NCI-H1092 treated with DMSO at 0.1 percent for 48 hours (cell line): ENCODE data around the gene SEMA3F.

Experiments
- DNase-seq: peaks from one replicate; lab custom pipeline; 2025; lab: John Stamatoyannopoulos, UW

Gene SEMA3F

DNA sequence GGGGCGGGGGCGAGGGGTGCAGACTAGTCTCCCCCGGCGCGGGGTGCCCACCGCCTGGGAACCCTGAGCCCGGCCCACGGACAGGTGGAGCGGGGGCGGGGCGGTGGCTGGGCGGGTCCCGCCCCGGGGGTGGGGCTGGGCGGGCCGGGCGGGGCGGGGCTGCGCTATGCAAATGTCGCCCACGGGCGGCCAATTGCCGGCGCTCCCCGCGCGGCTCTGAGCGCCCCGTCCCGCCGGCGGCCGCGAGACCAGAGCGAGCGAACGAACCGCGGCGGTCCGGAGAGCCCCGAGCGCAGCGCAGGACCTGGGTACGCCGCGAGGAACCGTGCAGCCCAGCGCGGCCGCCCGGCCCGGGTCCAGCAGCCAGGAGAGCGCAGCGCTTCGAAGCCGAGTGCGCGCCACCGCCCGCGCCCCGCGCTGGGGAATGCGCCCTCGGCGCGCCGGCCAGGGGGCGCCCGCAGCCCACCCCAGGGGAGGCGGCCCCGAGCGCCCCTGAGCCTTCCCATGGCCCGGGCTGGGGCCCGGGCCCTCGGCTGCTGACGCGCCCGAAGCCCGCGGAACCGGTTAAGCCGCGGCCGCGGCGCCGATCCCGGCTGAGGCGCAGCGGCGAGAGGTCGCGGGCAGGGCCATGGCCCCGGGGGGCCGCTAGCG is at the start of gene SEMA3F:
TSS of gene SEMA3F (plus strand) at position 485 of the 651 bp plus-strand sequence. CDS start 4,299 bp downstream, outside the sequence.
- DNase-seq, result no peak

DNA sequence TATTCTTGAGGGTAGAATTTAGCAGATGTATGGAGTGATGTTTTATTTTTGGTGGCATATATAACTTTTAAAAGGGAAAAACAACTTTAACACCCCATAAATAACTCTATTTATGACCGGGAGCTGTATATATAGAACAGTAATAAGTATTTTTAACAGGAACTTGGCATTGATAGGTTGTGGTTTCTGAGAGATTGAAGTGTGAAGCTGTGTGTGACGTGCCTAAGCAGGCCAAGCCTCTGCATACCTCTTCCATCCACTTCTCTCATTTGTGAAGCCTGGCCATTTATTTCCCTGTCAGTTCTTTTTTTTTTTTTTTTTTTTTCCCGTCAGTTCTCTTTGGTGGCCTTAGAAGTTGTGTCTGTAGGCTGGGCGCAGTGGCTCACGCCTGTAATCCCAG is 43.4 kb upstream of the SEMA3F start:
- DNase-seq, result no peak

DNA sequence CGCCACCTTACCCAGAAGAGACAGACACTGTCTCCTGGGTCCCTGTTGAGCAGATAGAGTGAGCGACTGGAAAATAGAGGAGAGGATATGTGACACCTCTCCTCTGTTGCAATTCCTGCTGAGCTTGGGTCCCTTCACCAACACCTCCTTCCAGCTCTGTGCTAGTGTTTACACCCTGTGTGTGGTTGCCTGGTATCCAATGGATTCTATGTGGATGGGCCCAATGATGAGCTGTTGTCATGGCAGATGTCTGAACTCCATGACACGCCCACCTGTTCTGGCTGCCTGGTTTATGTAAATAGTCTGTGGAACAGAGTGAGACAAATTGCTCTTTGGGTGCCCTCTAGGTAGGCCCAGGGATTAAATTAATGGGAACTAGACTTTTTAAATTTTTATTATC is 42.7 kb upstream of the SEMA3F start:
- DNase-seq, result no peak

DNA sequence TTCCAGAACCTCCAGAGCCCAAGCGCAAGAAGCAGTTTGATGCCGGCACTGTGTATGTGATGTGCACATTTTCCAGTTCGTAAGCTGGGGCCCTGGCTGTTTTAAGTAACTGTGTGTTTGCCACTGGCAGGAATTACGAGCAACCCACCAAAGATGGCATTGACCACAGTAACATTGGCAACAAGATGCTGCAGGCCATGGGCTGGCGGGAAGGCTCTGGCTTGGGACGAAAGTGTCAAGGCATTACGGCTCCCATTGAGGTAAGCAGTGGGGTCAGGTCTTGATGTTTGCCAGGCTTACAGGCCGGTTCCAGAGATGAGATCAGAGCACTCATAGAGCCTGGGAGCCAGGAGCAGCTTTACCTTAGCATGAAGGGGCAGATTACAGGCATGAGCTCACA is 38.0 kb upstream of the SEMA3F start:
- DNase-seq, result no peak

DNA sequence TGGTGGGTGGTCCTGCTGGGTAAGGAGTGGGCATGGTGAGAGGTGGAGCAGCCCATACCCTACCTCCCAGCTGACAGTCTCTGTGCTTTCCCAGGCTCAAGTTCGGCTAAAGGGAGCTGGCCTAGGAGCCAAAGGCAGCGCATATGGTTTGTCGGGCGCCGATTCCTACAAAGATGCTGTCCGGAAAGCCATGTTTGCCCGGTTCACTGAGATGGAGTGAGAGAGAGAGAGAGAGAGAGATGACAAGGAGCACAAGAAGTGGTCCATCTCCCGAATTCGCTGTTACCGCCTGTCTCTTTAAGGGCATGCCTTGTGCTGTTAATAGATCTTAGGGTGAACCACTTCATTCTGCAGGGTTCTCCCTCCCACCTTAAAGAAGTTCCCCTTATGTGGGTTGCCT is 36.9 kb upstream of the SEMA3F start:
- no peak for DNase-seq

DNA sequence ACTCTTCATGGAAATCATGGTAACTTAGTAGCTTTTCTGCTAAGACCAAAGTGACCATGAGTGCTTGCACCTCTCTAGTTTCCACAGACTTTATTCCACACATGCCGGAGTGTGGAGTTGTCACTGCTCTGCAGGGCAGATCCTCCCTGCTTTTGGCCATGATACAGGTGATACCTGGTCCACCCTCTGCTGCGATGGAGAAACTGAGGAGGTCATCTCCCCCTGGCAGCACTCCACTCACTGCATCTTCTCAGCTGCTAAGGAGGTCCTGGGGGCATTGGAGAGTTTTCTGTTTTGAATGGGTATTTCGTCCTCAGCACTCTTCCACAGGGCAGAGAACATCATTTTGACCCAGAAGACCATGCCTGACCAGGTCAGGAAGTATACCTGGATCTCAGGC is 35.3 kb upstream of the SEMA3F start:
- no peak for DNase-seq

DNA sequence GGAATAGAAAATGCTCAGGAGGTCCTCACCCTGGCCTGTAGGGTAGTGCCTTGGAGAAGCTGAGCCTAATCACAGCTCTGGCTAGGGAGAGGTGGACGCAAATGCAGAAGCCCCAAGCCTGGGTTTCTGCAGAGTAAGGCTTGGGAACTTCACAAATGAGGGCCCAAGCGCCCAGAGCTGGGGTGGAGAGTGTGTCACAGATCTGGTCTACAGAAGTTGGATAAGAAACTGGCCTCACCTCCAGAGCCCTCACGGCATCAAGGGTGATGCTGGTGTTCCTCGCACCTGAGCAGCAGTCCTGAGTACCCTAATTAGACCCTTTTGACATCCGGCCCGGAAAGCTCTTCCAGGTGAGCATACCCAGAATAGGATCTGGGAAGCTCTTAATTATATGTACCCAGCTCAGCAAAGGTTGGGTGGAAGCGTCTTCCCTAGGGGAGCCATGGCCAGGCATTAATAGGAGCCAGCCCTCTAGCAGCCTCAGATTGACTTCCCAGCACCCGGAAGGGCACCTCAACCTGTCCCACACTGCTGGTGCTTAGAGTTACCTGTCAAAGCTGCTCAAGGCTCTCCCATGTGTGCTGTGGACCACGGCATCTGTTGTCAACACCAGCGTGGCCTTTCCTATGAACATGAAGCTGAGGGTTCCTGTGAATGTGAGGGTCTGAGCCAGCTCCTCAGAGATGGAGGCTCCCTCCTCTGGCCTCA is 34.6 kb upstream of the SEMA3F start:
- DNase-seq, result no peak

DNA sequence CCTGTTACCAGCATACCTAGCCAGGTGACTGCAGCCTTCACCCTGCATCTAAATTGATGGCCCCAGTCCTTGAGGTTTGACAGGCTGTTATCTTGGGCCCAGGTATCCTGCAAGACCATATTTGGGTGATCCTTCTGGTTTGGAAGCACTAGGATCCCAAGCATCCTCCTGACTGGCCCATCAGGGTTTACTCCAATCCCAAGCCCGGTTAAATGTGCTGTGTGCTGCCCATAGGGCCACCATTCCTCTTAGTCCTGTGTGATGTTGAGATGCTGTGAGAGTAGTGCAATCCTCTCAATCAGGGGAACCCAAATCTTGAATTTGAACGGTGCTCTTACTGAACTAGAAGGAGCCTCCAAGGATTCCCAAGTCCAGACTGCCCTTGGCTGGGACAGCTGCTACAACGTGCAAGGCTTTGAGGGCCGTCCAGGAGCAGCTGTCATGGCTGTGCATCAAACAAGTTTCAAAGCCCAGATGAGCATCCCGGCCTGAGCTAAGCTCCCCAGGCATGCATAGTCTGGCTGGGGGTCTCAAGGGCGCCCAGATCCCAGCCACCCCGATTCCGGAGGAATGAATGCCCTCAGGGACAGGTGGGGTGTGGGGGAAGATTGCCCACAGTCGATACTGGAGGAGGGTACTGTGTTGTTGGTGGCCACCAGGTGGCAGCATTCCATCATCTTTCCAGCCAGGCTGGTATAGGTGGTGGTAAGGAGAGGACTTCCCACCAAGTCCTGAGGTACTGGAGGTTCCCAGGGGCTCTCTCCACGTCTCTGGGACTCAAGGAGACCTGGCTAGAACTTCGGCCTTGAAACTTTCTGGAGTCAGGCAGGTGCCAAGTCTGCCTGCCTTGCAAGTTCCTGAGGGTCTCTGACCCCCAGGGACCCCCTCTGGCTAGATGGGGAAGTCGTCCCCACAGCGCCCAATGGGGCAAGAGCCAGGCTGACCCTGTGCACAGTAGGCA is 33.8 kb upstream of the SEMA3F start:
- DNase-seq, result peak; percentile 31

DNA sequence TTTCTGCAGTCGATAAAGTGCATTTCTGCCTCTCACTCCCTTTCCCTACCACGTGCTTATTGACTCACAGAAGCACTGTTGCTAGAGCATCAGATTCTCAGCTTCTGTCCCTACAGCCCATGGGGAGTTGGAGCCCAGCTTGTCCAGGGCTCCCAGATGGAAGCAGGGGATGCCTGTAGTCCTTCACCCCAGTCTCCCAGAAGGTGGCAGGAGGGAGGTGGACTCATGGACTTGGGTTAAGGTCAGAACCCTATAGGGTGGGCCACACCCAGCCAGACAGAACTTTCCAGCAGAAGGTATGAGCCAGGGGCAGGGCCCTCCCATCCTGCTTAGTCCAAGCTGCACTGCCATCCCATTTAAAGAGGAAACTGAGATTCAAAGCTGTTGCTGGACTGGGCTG is 33.1 kb upstream of the SEMA3F start:
- DNase-seq, result no peak

DNA sequence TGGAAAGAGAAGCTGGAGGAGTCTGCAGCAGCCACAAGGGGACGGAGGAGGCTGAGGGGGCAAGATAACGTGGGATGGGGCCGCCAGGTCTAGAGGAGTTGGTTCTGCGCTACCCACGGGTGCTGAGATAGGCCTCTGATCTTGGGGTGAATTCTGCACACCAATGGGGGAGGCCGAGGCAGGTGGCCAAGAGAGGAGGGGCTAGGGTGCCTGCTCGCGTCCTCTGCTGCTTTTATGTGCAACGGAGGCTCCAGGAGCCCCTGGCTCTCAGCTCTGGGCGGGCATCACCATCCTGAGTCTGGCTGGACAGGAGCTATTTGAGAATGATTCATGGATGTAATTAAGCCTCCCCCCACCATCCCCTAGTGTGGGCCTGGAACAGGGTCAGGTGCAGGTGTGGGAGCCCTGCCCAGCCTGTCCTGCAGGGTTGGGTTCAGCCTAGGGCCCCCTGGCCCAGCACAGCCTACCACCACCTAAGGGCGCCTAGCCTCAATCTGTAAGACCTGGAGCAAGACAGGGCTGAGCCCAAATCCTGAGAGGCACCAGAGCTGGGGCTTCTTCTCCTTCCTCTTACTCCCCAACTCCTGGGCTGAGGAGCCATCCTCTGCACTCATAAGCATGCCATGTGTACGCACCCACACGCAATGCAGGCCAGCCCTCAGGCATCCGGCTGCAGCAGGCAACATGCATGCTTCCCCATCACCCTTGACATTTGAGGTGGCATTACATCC is 32.3 kb upstream of the SEMA3F start:
- DNase-seq, result no peak

DNA sequence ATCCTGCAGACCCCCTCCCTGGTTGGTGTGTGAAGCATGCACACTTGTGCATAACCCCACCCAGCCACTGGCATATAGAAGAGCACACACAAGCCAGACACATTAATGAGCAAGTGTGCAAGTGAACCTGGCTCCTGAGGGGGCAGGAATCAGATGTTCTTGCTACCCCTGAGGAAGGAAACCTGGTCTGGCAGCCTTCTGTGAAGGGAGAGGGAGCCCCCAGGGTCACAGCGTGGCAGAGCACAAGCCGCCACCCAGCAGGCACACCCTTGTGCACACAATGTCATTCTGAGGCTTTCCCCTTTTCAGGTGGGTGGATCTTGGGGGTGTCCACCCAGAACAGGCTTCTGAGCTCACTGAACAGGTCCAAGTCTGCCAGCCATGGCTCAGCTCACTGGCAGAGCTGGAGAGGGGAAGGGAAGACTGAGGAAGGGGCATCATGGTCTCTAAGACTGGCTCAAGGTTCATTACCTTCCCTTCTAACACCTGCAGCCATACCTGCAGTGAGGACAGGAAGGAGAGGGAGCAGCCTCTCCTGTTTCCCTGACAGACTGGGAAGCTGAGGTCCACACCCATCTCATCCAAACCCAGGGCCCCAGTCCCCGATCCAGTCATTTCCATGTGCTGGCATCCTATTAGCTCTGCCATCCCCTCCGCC is 31.6 kb upstream of the SEMA3F start:
- no peak for DNase-seq

DNA sequence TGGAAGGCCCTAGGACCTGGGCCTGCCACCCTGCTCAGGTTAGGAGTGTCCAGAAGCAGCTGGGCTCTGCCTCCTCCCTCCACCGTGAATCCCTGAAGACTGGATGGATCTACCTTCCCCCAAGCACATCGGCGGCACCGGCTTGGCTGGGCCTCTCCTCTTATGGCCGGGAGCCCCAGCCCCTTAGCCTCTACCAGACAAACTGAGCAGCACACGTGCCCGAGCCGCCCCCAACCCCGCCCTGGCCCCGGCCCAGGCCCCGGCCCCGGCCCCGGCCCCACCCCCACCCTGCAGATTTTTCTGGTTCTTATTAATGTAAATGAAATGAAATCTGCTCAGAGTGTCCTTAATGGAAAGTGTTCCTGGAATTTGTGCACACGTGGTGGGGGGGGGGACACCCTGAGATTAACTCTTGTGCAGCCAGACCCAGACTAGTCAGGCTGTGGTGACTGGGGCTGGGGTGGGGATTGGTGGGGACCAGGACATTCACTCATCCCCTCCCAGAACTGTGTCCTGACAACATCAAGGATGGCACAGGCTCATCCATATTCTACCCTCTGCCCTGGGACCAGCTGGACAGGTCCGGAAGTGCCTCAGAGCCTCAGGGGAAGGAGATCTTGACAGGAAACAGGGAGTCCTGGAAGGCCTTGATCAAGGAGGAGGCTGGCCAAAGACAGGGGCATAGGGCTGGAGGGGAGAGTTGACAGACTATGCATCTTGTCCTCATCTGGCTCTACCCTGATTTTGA is 30.9 kb upstream of the SEMA3F start:
- DNase-seq, result no peak

DNA sequence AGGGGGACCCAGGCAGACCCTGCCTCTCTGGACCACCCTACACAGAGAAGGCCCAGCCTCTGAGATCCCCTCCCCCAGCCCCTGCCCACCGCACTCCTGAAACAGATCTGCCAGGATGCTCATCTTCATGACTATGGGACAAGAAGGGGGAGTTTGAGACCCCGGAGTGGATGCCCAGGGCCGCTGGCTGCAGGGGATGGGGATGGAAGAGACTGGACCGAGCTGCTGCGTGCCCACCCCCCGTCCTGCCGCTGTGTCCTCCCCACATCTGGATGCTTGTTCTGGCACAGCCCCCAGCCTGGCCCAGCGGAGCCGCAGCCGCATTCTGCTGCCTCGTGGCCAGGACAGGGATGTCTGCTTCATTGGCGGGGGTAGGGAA is 30.3 kb upstream of the SEMA3F start:
- DNase-seq, result no peak

DNA sequence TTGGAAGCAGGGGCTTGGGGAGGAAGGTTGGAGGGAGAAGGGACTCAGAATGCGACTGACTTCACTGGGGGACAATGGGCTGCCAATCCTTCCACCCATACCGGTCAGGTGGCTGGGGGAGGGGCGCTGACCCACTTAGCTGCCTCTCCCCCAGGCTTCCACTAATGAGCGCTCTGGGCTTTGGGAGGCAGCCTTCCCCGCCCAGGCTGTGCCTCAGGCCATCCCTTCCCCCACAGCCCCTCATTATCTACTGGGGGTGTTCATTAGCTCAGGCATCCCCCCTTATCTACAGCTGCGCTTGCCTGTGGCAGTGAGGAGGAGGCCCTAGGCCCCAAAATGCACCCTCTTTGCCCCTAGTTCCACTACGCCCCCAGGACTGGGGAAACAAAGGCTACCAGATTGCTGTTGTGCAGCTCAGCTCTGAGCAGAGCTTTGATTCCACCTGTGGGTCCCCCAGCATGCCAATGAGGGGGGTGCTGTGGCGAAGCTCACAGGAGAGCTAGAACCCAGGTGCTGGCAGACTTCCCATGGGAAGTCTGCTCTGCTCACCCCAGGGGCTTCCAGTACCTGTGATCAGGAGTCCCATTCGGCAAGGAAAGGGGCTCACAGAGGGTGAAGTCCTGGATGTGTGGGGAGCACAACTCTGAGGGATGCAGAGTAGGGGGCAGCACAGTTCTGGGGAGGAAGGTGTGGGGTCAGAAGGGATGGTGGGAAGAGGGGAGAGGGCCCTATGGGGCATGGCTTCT is 29.4 kb upstream of the SEMA3F start:
- DNase-seq, result no peak

DNA sequence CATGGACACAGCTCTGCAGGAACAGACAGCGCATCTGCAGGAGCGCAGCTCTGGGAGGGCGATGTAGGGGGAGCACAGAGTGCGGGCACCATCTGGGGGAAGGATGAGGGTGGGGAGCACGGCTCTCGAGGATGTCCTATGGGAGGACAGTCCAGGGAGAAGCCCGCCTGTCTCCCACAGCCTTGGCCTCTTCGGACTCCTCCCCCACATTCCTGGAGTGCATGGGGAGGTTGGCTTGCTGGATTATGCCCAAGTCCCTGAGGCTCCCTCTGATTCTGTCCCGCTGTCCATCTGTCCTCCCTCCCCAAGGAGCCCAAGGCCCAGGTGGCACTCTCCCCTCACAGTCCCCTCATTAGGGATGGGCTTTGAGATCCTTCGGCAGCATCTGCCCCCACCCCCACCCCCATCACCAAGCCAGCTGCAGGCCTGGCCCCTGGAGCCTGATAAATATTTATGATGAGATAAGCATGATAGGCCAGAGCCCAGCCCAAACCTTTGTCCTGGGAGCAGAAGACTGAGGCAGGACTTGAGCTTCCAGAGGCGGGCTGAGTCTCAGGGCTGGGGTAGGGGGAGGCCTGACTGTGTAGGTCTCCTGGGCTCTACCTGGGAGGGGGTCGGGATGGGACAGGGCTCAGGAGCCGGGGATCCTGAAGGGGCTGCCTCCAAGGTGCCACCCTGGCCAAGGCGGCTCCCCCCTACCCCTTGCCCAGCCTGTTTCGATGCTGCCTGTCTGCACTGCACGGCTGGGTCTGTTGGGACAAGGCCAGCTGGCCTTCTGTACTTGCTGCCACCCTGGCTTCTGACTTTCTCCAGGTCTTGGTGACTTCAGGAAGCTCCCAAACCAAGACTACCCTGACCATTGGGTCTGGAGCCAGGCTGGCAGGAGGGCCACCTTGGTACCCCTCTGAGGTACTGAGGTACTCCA is 28.6 kb upstream of the SEMA3F start:
- DNase-seq, result no peak

DNA sequence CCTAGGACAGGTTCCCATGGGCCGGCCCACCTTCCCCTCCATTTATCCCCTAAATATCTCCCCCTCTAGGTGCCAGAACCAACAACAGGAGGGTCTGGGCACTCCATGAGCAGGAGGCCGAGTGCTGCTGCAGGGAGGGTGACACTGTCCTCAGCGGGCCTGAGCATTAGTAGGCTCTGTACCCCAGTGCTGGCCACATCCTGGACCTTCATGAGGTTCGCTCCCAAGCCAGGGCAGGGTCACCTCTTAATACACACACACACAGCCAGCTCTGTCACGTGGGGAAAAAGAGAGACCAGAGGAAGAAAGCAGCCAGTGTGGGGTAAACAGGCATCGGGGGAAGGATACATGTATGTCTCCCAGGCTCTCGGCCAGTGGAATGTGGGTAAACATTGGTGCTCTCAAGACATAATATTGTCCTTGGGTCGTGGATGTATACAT is 27.9 kb upstream of the SEMA3F start:
- no peak for DNase-seq

DNA sequence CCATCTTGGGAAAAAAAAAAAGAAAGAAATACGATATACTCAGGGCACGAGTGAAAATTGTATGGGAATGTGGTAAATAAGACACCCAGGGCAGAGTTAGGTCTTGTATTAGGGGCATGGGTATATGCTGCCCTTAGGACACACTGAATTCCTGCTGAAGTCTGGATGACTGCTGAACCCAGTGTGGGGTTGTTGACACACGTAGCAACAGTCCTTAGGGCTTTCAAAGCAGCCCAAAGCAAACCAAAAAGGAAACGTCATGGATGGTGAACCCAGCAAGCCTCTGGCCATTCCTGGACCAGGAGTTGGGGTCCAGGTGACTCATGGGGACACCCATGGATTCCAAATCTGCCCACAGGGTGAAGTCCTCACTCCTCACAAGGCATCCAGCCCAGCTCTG is 27.1 kb upstream of the SEMA3F start:
- DNase-seq, result no peak

DNA sequence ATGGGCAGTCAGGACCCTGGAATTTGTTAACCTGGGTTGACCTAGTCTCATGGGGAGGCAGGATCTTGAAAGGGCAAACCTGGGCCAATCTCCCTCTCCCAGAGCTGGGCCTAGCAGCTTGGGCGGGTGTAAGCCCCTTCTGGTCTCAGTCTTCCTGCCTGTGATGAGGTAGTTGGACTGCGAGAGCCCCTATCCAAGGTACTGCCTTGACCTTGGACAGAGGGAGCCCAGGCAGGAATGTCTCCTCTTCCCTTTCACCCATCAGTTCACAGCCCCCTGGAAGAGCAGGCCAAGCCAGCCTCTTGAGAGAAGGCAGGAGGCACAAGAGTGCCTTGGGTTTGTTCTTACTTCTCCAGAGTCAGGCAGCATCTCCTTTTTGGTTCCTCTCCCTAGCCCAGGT is 24.7 kb upstream of the SEMA3F start:
- DNase-seq, result no peak
